Tibial nerve (tissue), 4 donors: Measurements from ENCODE around the gene IQSEC3. TPM values are rescaled to one million over a fixed set of nuclear protein-coding genes. Genes with fewer than 3 reads are reported as not detected.
A peak's percentile ranks its signal among the peaks of the same experiment; 100 is the strongest.
"Not testable (repeated sequence)": the region's sequence is repeated elsewhere in the genome, so short reads cannot be mapped to it uniquely, and the experiment has no call there.

ENCODE experiments used
- DNase-seq, 2 donors: peaks; one replicate each; pipeline ENCODE4 v3.0.0-alpha.2; 2019; ENCODE audit warnings: low spot score in 2 of 2
- H3K27ac ChIP-seq, 4 donors: fragments of 200-600 bp; sonication (generic) in 3 of 4; one replicate each; pipeline ENCODE4 v1.5.1; 2017 to 2019; ENCODE audit warnings: mild to moderate bottlenecking in 1 of 4
- H3K27me3 ChIP-seq, 2 donors: fragments of 200-600 bp; sonication (generic) in 1 of 2; one replicate each; pipeline versions ENCODE4 v1.5.1 to v1.6.0; 2017 to 2019
- H3K36me3 ChIP-seq, 3 donors: fragments of 200-600 bp; sonication (generic); one replicate each; pipeline ENCODE4 v1.5.1; 2018 to 2019
- H3K4me1 ChIP-seq, 4 donors: fragments of 200-600 bp; sonication (generic) in 3 of 4; one replicate each; pipeline ENCODE4 v1.5.1; 2017 to 2019
- H3K4me3 ChIP-seq, 4 donors: fragments of 200-600 bp; sonication (generic) in 3 of 4; one replicate each; pipeline ENCODE4 v1.5.1; 2017 to 2019; ENCODE audit warnings: mild to moderate bottlenecking in 1 of 4, moderate library complexity in 1 of 4
- H3K9me3 ChIP-seq, 4 donors: fragments of 200-600 bp; sonication (generic) in 3 of 4; one replicate each; pipeline ENCODE4 v1.5.1; 2017 to 2019
- CTCF ChIP-seq, 5 experiments: fragments of 200-600 bp in 3 of 5; fragments of 450-650 bp in 2 of 5; sonication (generic) in 3 of 5; IDR thresholded peaks; one replicate each; pipeline ENCODE4 v1.5.1; 2016 to 2019; ENCODE audit warnings: antibody characterized with exemption in 5 of 5, mild to moderate bottlenecking in 3 of 5, moderate library complexity in 2 of 5
- EP300 ChIP-seq, 2 donors: sonication (generic); formaldehyde crosslinking; IDR thresholded peaks; one replicate each; pipeline ENCODE4 v1.6.1; 2017; ENCODE audit warnings: antibody characterized with exemption in 2 of 2, mild to moderate bottlenecking in 1 of 2
- POLR2A ChIP-seq, 2 donors: fragments of 450-650 bp; IDR thresholded peaks; one replicate each; pipeline ENCODE4 v1.6.1; 2017; ENCODE audit warnings: antibody characterized with exemption in 2 of 2, mild to moderate bottlenecking in 2 of 2, moderate library complexity in 2 of 2
- WGBS, 2 donors: methylation state at CpG; one replicate each; pipeline ENCODE4 v1.1.5; 2018; 5-methylcytosine and 5-hydroxymethylcytosine counted together
- total RNA-seq, 4 donors: library from RNA; depleted of rRNA; stranded (reverse); fragments of >200 nt; gene quantifications; one replicate each; pipeline ENCODE4 v1.1.0, GENCODE V29; 2016

The IQSEC3 gene
- total RNA-seq, 4 donors from 2014 or later: 0.84 to 6.5 (median 1.6) TPM

DNA sequence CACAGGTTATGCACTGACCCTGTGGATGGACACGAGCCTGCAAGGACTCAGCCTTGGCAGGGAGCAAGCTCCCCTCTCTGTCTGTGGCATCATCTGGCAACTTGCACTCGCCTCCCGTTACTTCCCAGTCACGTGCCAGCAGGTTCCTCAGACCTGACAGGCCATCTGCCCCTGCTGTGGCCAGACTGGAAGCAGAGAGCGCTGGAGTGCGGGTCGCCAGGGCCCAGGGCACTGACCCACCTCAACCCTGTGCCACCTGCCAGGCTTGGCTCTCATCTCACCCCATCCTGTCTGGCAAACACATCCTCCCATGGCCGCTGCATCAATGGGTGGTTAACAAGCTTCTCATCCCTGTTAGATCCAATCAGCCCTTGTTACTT is 119.0 kb downstream of the IQSEC3 start:
- no peak overlapping the region for H3K4me3 ChIP-seq
- TF ChIP-seq EP300 (IDR thresholded peaks at IDR 0.05): no peak
- TF ChIP-seq CTCF (IDR thresholded peaks at IDR 0.05): no peak
- TF ChIP-seq POLR2A (IDR thresholded peaks at IDR 0.05): no peak
- peaks cover 0 to 12% (median 1%) of the 10 kb centered on the region in 4 donors for H3K4me1 ChIP-seq
- H3K9me3 ChIP-seq: no peaks in the 10 kb centered on the region
- no peak overlapping the region for H3K27ac ChIP-seq
- 77 to 79% methylated on average over 7 to 8 of the region's 8 CpGs for WGBS, 2 donors
- DNase-seq: no peak
- H3K36me3 ChIP-seq: no peaks in the 10 kb centered on the region
- H3K27me3 ChIP-seq: peaks cover 0 to 7% of the 10 kb centered on the region in 2 donors

- Histone ChIP-seq H3K27me3 (peaks cover 0 to 7% of the 10 kb centered on the region in 2 donors), H3K4me1 (peaks cover 0 to 12% (median 1%) of the 10 kb centered on the region in 4 donors), H3K4me3 (no peak overlapping the region), H3K36me3 (no peaks in the 10 kb centered on the region), H3K9me3 (no peaks in the 10 kb centered on the region), H3K27ac (no peak overlapping the region)
- TF ChIP-seq POLR2A (IDR thresholded peaks at IDR 0.05): no peak
- TF ChIP-seq CTCF (IDR thresholded peaks at IDR 0.05): no peak
- no peak for TF ChIP-seq EP300 (IDR thresholded peaks at IDR 0.05)
- no peak for DNase-seq
- 86 to 88% methylated on average over 9 to 11 of the region's 11 CpGs for WGBS, 2 donors
These were observed 119.5 kb downstream of the IQSEC3 start for GRCh38 chr12:186006-186625.

DNA sequence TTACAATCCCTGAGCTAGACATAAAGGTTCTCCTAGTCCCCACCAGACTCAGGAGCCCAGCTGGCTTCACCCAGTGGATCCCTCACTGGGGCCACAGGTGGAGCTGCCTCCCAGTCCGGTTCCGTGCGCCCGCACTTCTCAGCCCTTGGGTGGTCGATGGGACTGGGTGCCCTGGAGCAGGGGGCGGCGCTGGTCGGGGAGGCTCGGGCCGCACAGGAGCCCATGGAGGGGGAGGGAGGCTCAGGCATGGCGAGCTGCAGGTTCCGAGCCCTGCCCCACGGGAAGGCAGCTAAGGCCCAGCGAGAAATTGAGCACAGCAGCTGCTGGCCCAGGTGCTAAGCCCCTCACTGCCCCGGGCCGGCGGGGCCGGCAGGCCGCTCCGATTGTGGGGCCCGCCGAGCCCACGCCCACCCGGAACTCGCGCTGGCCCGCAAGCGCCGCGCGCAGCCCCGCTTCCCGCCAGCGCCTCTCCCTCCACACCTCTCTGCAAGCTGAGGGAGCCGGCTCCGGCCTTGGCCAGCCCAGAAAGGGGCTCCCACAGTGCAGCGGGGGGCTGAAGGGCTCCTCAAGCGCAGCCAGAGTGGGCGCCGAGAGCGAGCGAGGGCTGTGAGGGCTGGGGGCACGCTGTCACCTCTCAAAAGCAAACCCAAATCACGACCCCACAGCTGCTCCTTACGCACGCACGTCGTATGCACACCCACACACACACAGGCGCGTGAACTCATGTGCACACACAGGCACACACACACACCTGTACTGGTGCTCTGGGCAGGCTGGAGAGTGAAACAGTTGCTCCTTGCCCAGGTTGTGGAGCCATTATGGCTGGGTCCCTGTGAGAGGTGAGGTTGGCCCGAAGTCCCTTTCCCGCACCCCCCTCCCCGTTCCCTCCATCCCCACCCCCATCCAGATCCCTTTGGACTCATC is 121.7 kb downstream of the IQSEC3 start:
- H3K36me3 ChIP-seq, DNase-seq, H3K27ac ChIP-seq, H3K9me3 ChIP-seq: not testable (repeated sequence)
- H3K4me1 ChIP-seq: peaks cover 0 to 12% (median 1%) of the 10 kb centered on the region in 4 donors
- H3K4me3 ChIP-seq: peak overlapping the region; percentile 39 to 53 (median 48)
- peaks cover 0 to 14% of the 10 kb centered on the region in 2 donors for H3K27me3 ChIP-seq
- WGBS, 2 donors: 52 to 66% methylated on average over 23 to 26 of the region's 53 CpGs

GRCh38 chr12:188910-189621 is 122.5 kb downstream of the IQSEC3 start:
- H3K36me3 ChIP-seq: no peaks in the 10 kb centered on the region
- H3K27me3 ChIP-seq: peaks cover 0 to 14% of the 10 kb centered on the region in 2 donors
- no peak for TF ChIP-seq POLR2A (IDR thresholded peaks at IDR 0.05)
- TF ChIP-seq CTCF (IDR thresholded peaks at IDR 0.05): peak; percentile 67 to 92 (median 88)
- no peak for TF ChIP-seq EP300 (IDR thresholded peaks at IDR 0.05)
- H3K4me1 ChIP-seq: peaks cover 0 to 12% (median 1%) of the 10 kb centered on the region in 4 donors
- no peak overlapping the region for H3K27ac ChIP-seq
- 7 to 20% methylated on average over 23 to 35 of the region's 52 CpGs for WGBS, 2 donors
- no peaks in the 10 kb centered on the region for H3K9me3 ChIP-seq
- peak overlapping the region; percentile 39 to 53 (median 48) for H3K4me3 ChIP-seq
- DNase-seq: no peak

GRCh38 chr12:189622-189962 is 123.0 kb downstream of the IQSEC3 start:
- Histone ChIP-seq H3K27ac (no peak overlapping the region), H3K36me3 (no peaks in the 10 kb centered on the region), H3K27me3 (peaks cover 0 to 14% of the 10 kb centered on the region in 2 donors), H3K4me1 (peaks cover 0 to 12% (median 1%) of the 10 kb centered on the region in 4 donors), H3K4me3 (no peak overlapping the region), H3K9me3 (no peaks in the 10 kb centered on the region)
- no peak for DNase-seq
- no peak for TF ChIP-seq POLR2A (IDR thresholded peaks at IDR 0.05)
- TF ChIP-seq EP300 (IDR thresholded peaks at IDR 0.05): no peak
- TF ChIP-seq CTCF (IDR thresholded peaks at IDR 0.05): no peak
- WGBS, 2 donors: 69 to 71% methylated on average over 6 of the region's 6 CpGs
